SU-DHL-6 (cell line): Measurements from ENCODE around the gene CPED1.
"Not testable (repeated sequence)": the region's sequence is repeated elsewhere in the genome, so short reads cannot be mapped to it uniquely, and the experiment has no call there.

Experiments used
- H2AFZ ChIP-seq: fragments of 200-600 bp; sonication (generic); 2 replicates; pipeline ENCODE4 v1.6.1; 2014; ENCODE audit warnings: low read depth, mild to moderate bottlenecking, moderate library complexity, mixed read lengths, antibody characterized with exemption, low read length; ENCODE audit not compliant: severe bottlenecking
- H3F3A ChIP-seq: fragments of 200-600 bp; shearing (Covaris generic); 2 replicates; pipeline ENCODE4 v1.6.0; 2016; ENCODE audit warnings: antibody characterized with exemption, mild to moderate bottlenecking; ENCODE audit not compliant: insufficient read depth
- H3K27ac ChIP-seq: fragments of 200-600 bp; sonication (generic); 2 replicates; pipeline ENCODE4 v1.5.1; 2016; ENCODE audit warnings: low read depth, mild to moderate bottlenecking, low read length, moderate library complexity, mixed read lengths
- H3K27me3 ChIP-seq: fragments of 200-600 bp; sonication (generic), shearing (Covaris generic); 2 replicates; pipeline ENCODE4 v1.6.0; 2014; ENCODE audit warnings: mild to moderate bottlenecking, low read length
- H3K36me3 ChIP-seq: fragments of 200-600 bp; sonication (generic); 2 replicates; pipeline ENCODE4 v1.6.1; 2014; ENCODE audit warnings: mild to moderate bottlenecking, low read length, mixed read lengths
- H3K4me2 ChIP-seq: fragments of 300-600, 200-600 bp; shearing (Covaris generic), sonication (generic); 2 replicates; pipeline ENCODE4 v1.6.0; 2014; ENCODE audit warnings: low read length, low read depth, mild to moderate bottlenecking; ENCODE audit not compliant: poor library complexity, severe bottlenecking
- H3K4me3 ChIP-seq: fragments of 200-600 bp; sonication (generic); 2 replicates; pipeline ENCODE4 v1.5.1; 2014; ENCODE audit warnings: antibody characterized with exemption, low read length, mild to moderate bottlenecking, mixed read lengths; ENCODE audit not compliant: insufficient read depth, poor library complexity, severe bottlenecking
- H3K79me2 ChIP-seq: fragments of 200-600 bp; sonication (generic); 2 replicates; pipeline ENCODE4 v1.6.1; 2014; ENCODE audit warnings: mild to moderate bottlenecking, low read length, moderate library complexity; ENCODE audit not compliant: insufficient read depth
- H3K9ac ChIP-seq: fragments of 200-600 bp; sonication (generic); 2 replicates; pipeline ENCODE4 v1.7.0; 2014; ENCODE audit warnings: mild to moderate bottlenecking, low read length
- H3K9me2 ChIP-seq: fragments of 200-600 bp; sonication (generic); replicated peaks from 2 replicates; pipeline ENCODE4 v1.6.1; 2014; ENCODE audit warnings: low read length; ENCODE audit not compliant: insufficient read depth
- H3K9me3 ChIP-seq: fragments of 200-600 bp; sonication (generic); 2 replicates; pipeline ENCODE4 v1.6.1; 2014; ENCODE audit warnings: low read length, mixed read lengths; ENCODE audit not compliant: insufficient read depth
- H4K20me1 ChIP-seq: fragments of 200-600 bp; sonication (generic); 2 replicates; pipeline ENCODE4 v1.6.1; 2014; ENCODE audit warnings: low read depth, mild to moderate bottlenecking, antibody characterized with exemption, low read length, moderate library complexity, mixed read lengths
- EZH2phosphoT487 ChIP-seq: fragments of 200-600 bp; sonication (generic), shearing (Covaris generic); conservative IDR thresholded peaks from 2 replicates; pipeline ENCODE4 v1.6.1; 2018; ENCODE audit warnings: mild to moderate bottlenecking, antibody characterized with exemption, low read length, moderate library complexity, mixed read lengths
- TF ChIP-seq, protein P1 (sequence below): fragments of 200-600 bp; sonication (generic); IDR thresholded peaks from one replicate; pipeline ENCODE4 v1.5.1; 2017; ENCODE audit warnings: antibody characterized with exemption, mild to moderate bottlenecking, low read length, moderate library complexity; ENCODE audit not compliant: insufficient read depth, poor library complexity, severe bottlenecking

Gene CPED1

DNA sequence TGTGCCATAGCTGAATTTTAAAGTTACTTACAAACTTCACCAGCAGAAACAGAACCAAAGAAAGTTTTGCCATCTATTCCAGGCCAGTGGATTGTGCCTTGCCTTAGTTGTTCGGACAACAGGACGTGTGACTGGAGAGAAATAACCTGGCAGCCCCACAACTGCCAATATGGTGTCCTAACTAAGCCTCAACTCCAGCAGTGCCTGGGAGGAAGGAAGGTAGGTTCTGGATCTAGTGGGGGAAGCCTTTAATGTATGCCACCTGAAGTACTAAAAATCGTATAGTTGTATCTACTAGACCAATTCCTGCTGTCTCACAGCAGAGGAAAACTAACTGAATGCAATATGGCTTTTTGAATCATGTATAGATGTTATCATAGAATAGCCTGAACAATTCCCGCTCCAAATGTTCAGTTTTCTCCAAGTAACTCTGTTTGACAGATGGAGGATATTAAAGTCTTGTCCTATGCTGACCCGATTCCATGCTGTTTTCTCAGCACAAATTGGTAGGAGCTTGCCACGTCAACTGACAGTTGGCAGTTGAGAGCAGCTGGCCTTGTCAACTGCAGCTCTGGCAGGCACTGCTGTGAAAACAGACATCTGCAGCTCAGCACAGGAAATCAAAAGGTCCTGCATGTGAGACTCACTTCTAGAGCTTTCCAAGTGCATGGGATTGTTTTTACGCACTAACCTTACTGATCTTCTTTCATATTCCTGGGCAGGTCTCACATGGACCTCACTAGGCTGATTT is 255.8 kb downstream of the CPED1 start:
- H2AFZ ChIP-seq = no peak overlapping the region
- H3K9ac ChIP-seq = no peak overlapping the region
- no peak overlapping the region for H3K4me2 ChIP-seq
- TF ChIP-seq EZH2phosphoT487 = no peak
- TF ChIP-seq, protein P1, sequence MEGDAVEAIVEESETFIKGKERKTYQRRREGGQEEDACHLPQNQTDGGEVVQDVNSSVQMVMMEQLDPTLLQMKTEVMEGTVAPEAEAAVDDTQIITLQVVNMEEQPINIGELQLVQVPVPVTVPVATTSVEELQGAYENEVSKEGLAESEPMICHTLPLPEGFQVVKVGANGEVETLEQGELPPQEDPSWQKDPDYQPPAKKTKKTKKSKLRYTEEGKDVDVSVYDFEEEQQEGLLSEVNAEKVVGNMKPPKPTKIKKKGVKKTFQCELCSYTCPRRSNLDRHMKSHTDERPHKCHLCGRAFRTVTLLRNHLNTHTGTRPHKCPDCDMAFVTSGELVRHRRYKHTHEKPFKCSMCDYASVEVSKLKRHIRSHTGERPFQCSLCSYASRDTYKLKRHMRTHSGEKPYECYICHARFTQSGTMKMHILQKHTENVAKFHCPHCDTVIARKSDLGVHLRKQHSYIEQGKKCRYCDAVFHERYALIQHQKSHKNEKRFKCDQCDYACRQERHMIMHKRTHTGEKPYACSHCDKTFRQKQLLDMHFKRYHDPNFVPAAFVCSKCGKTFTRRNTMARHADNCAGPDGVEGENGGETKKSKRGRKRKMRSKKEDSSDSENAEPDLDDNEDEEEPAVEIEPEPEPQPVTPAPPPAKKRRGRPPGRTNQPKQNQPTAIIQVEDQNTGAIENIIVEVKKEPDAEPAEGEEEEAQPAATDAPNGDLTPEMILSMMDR = no peak
- H3K36me3 ChIP-seq = no peaks in the 10 kb centered on the region
- H4K20me1 ChIP-seq = no peaks in the 10 kb centered on the region
- no peaks in the 10 kb centered on the region for H3K27me3 ChIP-seq
- H3F3A ChIP-seq = no peaks in the 10 kb centered on the region
- no peak overlapping the region for H3K27ac ChIP-seq
- H3K79me2 ChIP-seq = no peaks in the 10 kb centered on the region
- no peaks in the 10 kb centered on the region for H3K9me2 ChIP-seq
- H3K9me3 ChIP-seq = no peaks in the 10 kb centered on the region
- H3K4me3 ChIP-seq = no peak overlapping the region

DNA sequence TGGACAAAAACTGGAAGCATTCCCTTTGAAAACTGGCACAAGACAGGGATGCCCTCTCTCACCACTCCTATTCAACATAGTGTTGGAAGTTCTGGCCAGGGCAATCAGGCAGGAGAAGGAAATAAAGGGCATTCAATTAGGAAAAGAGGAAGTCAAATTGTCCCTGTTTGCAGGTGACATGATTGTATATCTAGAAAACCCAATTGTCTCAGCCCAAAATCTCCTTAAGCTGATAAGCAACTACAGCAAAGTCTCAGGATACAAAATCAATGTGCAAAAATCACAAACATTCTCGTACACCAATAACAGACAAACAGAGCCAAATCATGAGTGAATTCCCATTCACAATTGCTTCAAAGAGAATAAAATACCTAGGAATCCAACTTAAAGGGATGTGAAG is 262.9 kb downstream of the CPED1 start:
- not testable (repeated sequence) for H3K4me2 ChIP-seq, H3F3A ChIP-seq, H3K9me3 ChIP-seq, H2AFZ ChIP-seq, H3K27ac ChIP-seq, H3K27me3 ChIP-seq, H3K79me2 ChIP-seq, H4K20me1 ChIP-seq, H3K4me3 ChIP-seq, H3K9me2 ChIP-seq, H3K36me3 ChIP-seq, H3K9ac ChIP-seq

DNA sequence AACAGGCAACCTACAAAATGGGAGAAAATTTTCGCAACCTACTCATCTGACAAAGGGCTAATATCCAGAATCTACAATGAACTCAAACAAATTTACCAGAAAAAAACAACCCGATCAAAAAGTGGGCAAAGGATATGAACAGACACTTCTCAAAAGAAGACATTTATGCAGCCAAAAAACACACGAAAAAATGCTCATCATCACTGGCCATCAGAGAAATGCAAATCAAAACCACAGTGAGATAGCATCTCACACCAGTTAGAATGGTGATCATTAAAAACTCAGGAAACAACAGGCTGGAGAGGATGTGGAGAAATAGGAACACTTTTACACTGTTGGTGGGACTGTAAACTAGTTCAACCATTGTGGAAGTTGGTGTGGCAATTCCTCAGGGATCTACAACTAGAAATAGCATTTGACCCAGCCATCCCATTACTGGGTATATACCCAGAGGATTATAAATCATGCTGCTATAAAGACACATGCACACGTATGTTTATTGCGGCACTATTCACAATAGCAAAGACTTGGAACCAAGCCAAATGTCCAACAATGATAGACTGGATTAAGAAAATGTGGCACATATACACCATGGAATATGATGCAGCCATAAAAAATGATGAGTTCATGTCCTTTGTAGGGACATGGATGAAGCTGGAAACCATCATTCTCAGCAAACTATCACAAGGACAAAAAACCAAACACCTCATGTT is 264.2 kb downstream of the CPED1 start:
- not testable (repeated sequence) for H3F3A ChIP-seq, H3K9ac ChIP-seq, H3K79me2 ChIP-seq, H3K4me3 ChIP-seq, H2AFZ ChIP-seq, H3K9me3 ChIP-seq, H3K36me3 ChIP-seq, H4K20me1 ChIP-seq, H3K27me3 ChIP-seq, H3K9me2 ChIP-seq, H3K27ac ChIP-seq, H3K4me2 ChIP-seq

DNA sequence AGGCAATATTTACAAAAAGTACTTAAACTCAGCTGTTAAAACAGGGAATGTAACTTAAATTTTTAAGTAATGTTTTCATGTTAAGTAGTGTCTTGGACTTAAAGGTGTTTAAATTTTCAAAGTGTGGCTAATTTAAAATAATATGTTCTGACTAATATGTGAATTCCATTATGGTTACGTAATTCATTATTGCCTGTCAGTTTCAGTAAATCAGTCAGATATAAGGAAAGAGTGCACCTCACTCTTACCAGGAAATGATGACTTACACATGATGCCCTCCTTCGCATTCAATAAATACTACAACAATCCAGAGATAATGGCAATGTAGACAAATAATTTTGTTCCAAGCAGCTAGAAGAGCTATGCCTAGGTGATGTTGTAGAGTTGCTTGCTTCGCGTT is 271.3 kb downstream of the CPED1 start:
- H3K9me3 ChIP-seq = no peaks in the 10 kb centered on the region
- H3K4me3 ChIP-seq = no peak overlapping the region
- H3K27ac ChIP-seq = no peak overlapping the region
- H3K9ac ChIP-seq = no peak overlapping the region
- no peaks in the 10 kb centered on the region for H3K36me3 ChIP-seq
- no peaks in the 10 kb centered on the region for H4K20me1 ChIP-seq
- H3K79me2 ChIP-seq = no peaks in the 10 kb centered on the region
- no peak overlapping the region for H3K4me2 ChIP-seq
- no peak for TF ChIP-seq EZH2phosphoT487
- TF ChIP-seq, protein P1 = no peak
- no peaks in the 10 kb centered on the region for H3K27me3 ChIP-seq
- H3F3A ChIP-seq = no peaks in the 10 kb centered on the region
- no peaks in the 10 kb centered on the region for H3K9me2 ChIP-seq
- H2AFZ ChIP-seq = no peak overlapping the region
